Epithelial cell of prostate (primary cell): ENCODE data around the gene CYP24A1.

Experiments used
- DNase-seq: peaks from one replicate; pipeline ENCODE4 v3.0.0-alpha.2; 2011; ENCODE audit warnings: low read depth, low spot score
- H3K27ac ChIP-seq: fragments of 450-650 bp; 2 replicates; pipeline ENCODE4 v1.5.1; 2017; ENCODE audit warnings: mild to moderate bottlenecking

CYP24A1 gene

DNA sequence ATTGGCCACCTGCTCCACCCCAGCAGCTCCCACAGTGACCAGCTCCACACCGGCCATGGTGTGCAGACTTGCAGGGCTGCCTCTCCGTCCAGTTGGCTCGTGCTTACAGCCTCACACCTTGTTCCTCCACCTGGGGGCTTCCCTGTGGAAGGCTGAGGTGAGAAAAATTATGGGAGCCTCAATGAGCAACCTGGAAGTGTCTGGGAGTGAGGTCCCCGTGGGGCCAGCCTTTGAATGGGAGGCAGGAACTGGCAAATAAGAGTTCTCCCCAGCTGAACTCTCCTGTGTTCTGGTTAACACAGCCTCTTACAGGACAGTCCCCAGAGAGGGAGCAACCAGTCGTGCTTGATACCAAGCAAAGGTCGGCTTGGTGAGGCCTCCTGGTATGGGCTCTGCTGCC lies 30.3 kb upstream of the CYP24A1 start:
- H3K27ac ChIP-seq = no peak overlapping the region
- no peak for DNase-seq

DNA sequence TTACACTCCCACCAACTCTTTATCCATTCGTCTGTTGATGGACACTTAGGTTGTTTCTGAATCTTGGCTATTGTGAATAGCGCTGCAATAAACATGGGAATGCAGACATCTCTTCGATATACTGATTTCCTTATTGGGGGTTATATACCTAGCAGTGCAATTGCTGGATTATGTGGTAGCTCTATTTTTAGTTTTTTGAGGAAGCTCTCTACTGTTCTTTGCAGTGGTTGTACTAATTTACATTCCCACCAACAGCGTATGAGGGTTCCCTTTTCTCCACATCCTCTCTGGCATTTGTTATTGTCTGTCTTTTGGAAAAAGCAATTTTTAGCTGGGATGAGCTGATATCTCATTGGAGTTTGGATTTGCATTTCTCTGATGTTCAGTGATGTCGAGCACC lies 29.5 kb upstream of the CYP24A1 start:
- no peak for DNase-seq
- H3K27ac ChIP-seq = no peak overlapping the region

DNA sequence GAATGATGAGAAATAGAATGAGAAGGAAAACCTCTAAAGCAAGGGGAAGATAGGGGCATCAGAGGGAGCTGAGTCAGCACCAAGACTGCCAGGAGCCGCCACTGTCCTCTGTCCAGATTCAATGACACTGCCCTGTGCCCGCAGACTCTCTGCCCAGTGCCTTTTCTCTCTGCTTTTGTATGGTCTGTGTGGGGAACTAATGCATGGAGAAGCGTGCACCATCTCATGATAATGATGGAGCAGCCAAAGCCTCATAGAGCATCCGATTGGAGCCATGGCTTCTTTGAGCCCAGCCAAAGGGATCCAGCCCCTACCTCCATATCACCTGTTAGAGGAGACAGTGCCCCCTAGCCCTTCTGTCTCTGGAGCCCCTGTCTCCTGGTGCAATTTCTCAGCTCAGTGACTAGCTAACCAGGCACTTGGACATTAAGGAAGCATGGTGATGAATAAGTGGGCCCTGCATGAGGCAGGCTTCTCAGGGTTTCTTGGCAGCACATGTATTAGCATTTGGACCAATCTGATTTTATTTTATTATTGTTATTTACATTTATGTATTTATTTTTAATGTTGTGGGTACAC lies 27.6 kb upstream of the CYP24A1 start:
- DNase-seq = no peak
- H3K27ac ChIP-seq = no peak overlapping the region

DNA sequence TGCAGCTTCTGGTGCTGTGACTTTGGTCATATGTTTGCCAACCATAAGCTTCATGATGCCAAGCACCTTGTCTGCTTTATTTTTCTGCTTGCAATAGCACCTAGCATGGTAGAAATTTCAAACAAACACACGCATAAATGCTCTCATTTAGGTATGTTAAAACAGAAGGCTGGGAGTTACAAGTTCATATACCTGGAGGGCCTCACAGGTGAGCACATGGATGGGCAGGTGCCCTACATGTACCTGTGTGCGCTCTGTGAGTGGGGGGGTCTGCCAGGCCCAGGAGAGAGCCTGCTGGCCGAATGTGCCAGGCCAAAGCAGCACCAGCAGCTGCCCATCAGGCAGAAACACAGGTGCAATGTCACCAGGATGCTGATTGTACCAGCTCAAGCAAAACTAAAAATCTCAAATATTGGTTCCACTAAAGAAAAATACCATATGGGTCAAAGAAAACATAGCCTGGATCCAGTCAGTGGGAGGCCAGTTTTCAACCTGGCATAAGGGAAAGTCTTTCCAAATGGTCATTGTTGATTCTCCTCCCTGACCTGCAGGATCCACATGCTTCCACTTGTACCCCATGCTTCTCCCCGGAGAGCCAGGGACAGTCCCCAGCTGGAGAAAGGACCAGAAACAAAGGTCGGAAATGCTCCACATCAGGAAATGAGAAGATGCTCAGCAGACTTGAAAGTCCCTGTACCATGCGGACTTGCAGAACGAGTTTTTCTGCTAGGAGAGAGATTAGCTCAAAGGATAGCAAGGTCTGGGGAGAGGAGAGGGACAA lies 26.9 kb upstream of the CYP24A1 start:
- DNase-seq = no peak
- no peak overlapping the region for H3K27ac ChIP-seq

DNA sequence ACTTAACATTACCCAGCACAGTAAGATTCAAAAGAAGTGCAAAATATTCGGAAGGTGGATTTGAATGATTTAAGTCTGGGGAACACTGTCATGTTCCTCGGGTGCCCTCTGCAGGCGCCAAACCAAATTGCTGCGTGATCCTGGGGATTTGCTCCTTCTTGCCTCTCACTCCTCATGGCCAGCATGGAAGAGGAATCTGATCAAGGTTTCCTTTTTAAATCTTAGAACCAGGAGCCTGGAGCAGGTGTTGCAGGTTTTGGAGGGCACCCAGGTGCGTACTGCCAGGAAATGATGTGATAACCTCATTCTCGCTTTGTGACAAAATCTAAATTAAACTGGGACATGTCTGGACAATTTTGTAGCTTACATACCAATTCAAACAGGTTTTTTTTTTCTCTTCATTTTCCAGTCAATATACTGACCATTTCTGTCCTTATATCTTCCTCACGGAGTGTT lies 26.0 kb upstream of the CYP24A1 start:
- H3K27ac ChIP-seq = peak overlapping the region; percentile 27
- no peak for DNase-seq

GRCh38 chr20:54199283-54199682 lies 25.5 kb upstream of the CYP24A1 start:
- DNase-seq = no peak
- no peak overlapping the region for H3K27ac ChIP-seq

DNA sequence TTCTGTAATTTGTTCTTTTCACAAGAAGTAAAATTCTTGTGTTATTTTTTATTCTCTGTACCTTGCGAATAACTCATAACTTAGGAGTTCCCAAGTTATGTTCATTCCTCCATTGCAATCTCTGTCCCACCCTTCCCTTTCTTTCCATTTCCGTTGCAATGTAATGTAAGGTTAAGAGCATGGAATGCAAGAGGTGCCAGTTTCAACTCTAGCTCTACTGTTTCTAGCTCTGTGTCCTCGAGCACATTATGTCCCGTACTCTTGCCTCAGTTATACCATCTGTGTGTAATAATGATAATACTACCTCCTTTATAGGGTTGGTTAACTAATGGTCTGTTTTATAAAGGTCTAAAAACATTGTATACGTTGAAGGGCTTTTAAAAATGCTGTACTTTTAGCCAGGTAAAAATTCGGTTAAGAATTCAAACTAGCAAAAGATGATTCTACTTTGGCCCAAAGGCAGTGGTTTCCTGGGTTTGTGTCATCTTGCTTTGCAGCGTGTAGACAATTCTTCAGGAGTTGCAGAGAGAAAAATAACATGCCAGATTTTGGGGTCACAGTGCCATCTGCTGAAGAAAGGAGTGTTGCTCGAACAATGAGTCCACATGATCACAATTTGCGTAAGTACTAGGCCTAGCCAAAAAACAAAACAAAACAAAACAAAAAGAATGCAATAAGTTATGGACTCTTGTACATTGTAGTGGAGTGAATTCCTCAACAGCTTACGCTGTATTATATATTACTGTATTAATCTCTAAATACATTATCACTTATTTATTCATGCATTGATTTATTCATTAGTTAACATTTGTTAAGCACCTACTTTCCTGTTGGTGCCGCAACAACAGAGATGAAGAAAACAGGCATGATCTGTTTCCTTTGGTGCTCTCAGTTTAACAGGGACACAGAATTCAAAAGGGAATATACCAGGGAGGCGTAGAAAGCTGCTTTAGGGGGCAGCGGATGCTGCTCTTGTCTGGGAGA lies 24.1 kb upstream of the CYP24A1 start:
- H3K27ac ChIP-seq = no peak overlapping the region
- no peak for DNase-seq

- H3K27ac ChIP-seq = no peak overlapping the region
- no peak for DNase-seq
These were observed 22.0 kb upstream of the CYP24A1 start for GRCh38 chr20:54195483-54196472.

DNA sequence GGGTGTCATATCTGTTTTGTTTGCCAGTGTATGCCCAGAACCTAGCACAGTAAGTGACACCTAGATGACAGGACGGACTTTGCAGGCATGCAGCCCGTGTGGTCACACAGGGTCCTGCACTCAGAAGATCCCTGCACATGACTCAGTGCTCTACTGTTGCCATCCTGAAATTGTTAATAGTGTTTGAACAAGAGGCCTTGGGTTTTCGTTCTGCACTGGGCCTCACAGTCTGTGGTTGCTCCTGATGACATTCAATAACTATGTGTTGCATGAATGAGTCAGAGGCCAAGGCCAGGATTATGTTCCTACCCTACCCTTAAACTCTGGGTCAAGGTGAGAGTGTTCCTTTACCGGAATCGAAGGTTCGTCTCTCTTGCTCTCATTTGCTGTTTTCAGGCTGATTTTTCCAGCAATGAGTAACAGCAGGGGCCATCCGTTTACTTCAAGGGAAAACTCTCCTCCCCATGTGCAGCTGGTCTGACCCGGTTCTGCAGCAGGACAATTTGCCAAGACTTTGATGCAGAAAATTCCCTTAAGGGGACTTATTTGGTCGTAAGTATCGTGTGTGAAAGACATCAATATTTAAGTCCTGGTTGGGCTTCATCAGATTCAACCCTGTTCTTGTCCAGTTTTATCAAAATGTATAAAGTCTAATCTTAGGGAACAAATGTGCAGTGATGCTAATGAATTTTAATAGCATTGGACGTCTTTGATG lies 21.1 kb upstream of the CYP24A1 start:
- H3K27ac ChIP-seq = no peak overlapping the region
- no peak for DNase-seq

GRCh38 chr20:54193817-54194216 lies 20.0 kb upstream of the CYP24A1 start:
- no peak for DNase-seq
- H3K27ac ChIP-seq = no peak overlapping the region

DNA sequence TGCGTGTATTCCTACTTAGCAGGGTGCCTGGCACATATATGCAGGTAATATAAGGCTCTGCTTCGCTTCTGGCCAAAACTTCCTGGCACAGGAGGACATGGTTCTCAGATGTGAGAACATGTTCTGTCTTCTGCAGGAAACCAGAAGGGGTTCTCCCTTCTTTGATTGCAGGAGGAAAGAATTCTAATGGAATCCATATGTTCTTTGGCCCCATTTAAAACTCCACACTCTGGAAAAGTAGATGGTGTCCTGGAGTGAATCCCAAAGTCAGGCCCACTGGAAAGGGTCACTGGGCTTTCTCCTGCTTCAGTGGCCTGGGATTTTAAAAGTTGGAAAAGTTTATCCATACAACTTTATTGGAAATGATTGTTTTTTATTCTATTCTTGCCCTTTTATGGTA lies 16.4 kb upstream of the CYP24A1 start:
- H3K27ac ChIP-seq = peak overlapping the region; percentile 26
- DNase-seq = no peak

- H3K27ac ChIP-seq = peak overlapping the region; percentile 26
- peak; percentile 68 for DNase-seq
These were observed 15.8 kb upstream of the CYP24A1 start for GRCh38 chr20:54189630-54190029.

DNA sequence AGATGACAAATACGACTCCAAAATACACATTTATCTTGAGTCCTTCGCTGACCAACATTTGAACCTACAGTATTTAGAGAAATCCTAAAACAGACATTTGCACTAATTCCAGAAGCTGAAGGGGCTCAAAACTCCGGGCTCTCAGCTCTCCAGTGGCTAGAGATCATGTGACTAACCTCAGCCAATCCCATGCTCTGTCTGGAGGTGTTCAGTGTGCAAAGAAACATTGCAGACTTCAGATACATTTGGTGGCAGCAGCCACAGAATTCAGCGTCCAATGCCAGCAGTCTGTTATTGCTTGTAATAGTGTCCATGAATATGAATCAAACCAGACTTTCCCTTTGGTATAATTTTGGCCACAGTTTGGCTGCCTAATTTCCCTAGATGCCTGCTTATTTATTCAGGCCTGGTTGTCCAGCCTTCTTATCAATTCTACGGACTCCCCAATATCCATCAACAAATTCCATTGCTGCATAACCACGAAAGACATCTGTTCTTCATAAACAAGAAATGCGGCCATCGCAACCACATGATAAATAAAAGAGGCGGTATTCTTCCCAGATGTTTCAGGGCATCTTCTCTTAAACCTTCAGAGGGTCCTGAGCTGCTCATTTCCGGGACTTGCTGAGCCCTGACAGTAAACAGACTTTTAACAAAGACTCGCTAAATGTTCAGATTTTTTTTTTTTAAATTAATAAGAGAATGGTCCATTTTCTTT lies 14.5 kb upstream of the CYP24A1 start:
- no peak overlapping the region for H3K27ac ChIP-seq
- no peak for DNase-seq

DNA sequence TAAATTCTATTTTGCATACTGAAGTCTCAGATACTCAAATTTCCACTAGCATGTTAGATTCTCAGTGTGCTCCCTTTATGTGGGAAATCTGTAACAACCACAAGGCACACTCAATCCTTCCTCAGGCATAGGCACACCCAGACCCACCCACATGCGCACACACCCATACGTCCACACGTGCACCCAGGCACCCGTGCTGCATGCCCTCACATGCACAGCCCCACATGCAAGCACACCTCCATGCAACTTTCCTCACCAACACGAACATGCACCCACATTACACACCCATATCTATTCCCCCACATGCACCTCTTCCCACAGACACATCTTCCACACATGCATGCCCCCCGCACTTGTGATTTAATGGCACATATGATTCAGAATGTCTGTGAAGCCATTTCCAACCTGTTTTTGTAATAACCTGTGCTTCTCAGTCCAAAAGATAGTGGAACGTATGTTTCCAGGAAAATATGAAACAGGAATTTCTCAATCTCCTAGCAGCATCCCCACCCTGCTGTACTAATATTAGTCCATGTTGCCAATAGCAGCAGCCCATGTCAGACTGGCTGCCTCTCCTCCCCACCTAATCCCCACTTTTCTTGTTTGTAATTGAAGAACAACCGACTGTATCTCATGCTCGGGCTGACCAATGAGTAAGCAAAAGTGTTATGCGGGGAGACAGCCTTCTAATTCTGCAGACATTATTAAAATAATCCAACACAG lies 11.3 kb upstream of the CYP24A1 start:
- H3K27ac ChIP-seq = no peak overlapping the region
- DNase-seq = no peak

DNA sequence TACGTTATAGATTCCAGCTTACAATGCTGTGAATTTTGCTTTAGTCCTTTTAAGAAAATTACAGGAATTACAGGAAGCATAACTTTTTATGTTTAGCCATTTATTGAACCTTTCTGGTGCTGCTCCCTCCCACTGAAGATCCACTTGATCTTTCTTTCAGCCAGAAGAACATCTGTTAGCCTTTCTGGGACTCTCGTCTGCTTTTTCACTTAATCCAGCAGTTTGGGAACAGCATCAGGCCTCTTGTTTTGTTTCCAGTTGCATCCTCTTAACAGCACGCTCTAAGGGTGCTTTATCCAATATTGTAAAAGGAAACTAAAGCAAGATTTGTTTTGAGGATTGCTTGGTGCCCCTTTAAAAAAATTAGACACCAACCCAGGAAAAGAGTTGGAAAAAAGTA lies 10.3 kb upstream of the CYP24A1 start:
- DNase-seq = no peak
- no peak overlapping the region for H3K27ac ChIP-seq

DNA sequence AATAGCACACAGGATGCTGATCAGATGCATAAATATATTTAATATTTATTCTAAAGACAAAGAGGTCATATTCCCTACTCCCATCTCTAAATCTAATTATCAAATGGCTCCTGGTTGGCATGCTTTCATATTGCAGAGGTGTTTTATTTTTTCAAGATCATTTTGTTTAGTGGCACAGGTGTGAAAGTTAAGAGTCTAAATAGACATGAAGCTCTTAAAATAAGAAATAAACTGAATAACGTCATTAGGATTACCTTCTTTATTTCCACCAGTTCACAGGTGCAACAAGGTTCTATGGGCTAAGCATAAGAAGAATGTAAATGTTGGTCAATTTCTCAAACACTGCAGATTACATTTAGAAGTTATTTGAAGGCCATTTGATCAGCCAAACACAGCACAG lies 7.1 kb upstream of the CYP24A1 start:
- no peak overlapping the region for H3K27ac ChIP-seq
- no peak for DNase-seq

DNA sequence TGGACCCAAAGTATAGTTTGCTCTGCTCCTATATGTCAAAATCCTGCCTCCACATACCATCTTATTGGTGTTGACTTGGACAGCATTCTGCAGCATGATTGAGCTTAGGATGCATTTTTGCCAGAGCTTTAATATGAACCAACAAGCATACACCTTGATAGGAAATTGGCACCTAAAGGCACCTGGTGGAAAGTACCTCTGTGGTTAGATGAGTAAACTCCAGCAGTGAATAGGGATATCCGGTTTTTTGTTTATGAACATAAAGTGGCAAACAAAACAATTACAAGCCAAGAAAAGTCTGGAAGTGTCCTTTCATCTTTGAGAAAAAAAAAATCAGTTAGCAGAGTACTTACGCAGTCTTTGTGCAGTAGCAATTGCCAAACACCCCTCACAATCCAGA lies 6.2 kb upstream of the CYP24A1 start:
- H3K27ac ChIP-seq = peak overlapping the region; percentile 47
- peak; percentile 75 for DNase-seq

GRCh38 chr20:54178256-54178655 lies 4.5 kb upstream of the CYP24A1 start:
- DNase-seq = no peak

More at GRCh38 chr20:54178256-54178655, 4.5 kb upstream of the CYP24A1 start:
- H3K27ac ChIP-seq = no peak overlapping the region
